Renal cortical epithelial cell (primary cell): ENCODE data around the gene MAP2K7. TPM values are rescaled to one million over a fixed set of nuclear protein-coding genes. Genes with fewer than 3 reads are reported as not detected.

Source experiments
- DNase-seq: peaks from one replicate; pipeline ENCODE4 v3.0.0-alpha.2; 2011; ENCODE audit warnings: low read depth
- total RNA-seq: library from RNA; depleted of rRNA; stranded (reverse); fragments of >200 nt; gene quantifications from 2 replicates; pipeline ENCODE4 v1.2.3, GENCODE V29; 2014

MAP2K7 gene
- total RNA-seq, 1 donor from 2014 or later, result 19.0 TPM

DNA sequence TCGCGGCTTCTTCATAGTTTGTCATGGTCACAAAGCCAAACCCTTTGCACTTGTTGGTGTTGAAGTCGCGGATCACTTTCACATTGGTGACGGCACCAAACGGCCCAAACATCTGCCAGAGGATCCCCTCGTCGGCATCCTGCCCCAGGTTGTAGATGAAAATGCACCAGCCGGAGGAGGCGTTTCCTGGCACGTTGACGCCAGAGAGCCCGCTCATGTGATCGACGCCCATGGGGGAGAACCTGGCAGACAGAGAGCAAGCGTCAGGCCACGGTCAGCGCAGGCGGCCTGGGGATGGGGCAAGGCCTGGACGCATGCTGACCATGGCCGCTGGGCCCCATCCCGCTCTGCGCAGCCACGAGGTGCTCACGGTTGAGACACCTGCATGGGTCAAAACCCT is 59.9 kb downstream of the MAP2K7 start:
- DNase-seq, result no peak

Other genes with a start within 250 kb of the MAP2K7 start
- not detected in 2 replicates for gene RETN, start 234.8 kb upstream of the MAP2K7 start, total RNA-seq
- gene MCEMP1, start 226.8 kb upstream of the MAP2K7 start, total RNA-seq, result not detected in 2 replicates
- gene TRAPPC5, start 223.0 kb upstream of the MAP2K7 start, total RNA-seq, result 47.7 and 118 TPM in 2 replicates
- not detected in 2 replicates for gene FCER2, start 201.7 kb upstream of the MAP2K7 start, total RNA-seq
- gene CLEC4G, start 171.8 kb upstream of the MAP2K7 start, total RNA-seq, result not detected in 2 replicates
- gene CD209, start 156.3 kb upstream of the MAP2K7 start, total RNA-seq, result 0.15 TPM in 1 of 2 replicates, not detected in the other
- gene CLEC4M, start 140.6 kb upstream of the MAP2K7 start, total RNA-seq, result not detected in 2 replicates
- gene EVI5L, start 73.7 kb upstream of the MAP2K7 start, total RNA-seq, result 10.8 and 22.9 TPM in 2 replicates
- gene PRR36, start 29.5 kb upstream of the MAP2K7 start, total RNA-seq, result 0.17 and 0.35 TPM in 2 replicates
- gene LRRC8E, start 15.4 kb upstream of the MAP2K7 start, total RNA-seq, result 11.1 and 14.8 TPM in 2 replicates
- gene TGFBR3L, start 11.0 kb downstream of the MAP2K7 start, total RNA-seq, result 0.75 and 1.0 TPM in 2 replicates
- 9.3 and 12.5 TPM in 2 replicates for gene SNAPC2, start 16.5 kb downstream of the MAP2K7 start, total RNA-seq
- gene CTXN1, start 22.3 kb downstream of the MAP2K7 start, total RNA-seq, result 18.6 and 41.4 TPM in 2 replicates
- 28.5 and 42.2 TPM in 2 replicates for gene TIMM44, start 39.8 kb downstream of the MAP2K7 start, total RNA-seq
- gene ELAVL1, start 101.8 kb downstream of the MAP2K7 start, total RNA-seq, result 44.5 and 92.3 TPM in 2 replicates
- gene CCL25, start 148.9 kb downstream of the MAP2K7 start, total RNA-seq, result not detected in 2 replicates
- gene FBN3, start 245.7 kb downstream of the MAP2K7 start, total RNA-seq, result under 0.01 TPM in 1 of 2 replicates, not detected in the other